Caco-2 (cell line): ENCODE measurements around the gene MCAM. TPM values are rescaled to one million over a fixed set of nuclear protein-coding genes. Genes with fewer than 3 reads are reported as not detected.

Experiments used
- BruUV-seq: library from RNA; stranded (reverse); fragments of 400-500 nt; replicated peaks from 2 replicates; lab custom pipeline; 2021; lab: Mats Ljungman, UMichigan
- CTCF ChIA-PET: fragments of 300-600 bp; sonication (Branson Sonifier 250); formaldehyde crosslinking; loops from one replicate; lab custom pipeline; 2022; ENCODE audit warnings: antibody characterized with exemption; lab: Charles Lee
- POLR2A ChIA-PET: fragments of 300-600 bp; sonication (Branson Sonifier 250); formaldehyde crosslinking; loops from one replicate; lab custom pipeline; 2022; ENCODE audit warnings: antibody characterized with exemption; lab: Charles Lee
- DNase-seq, 2 experiments: peaks; one replicate each; pipeline versions ENCODE4 v3.0.0 to v3.0.0-alpha.2; 2020 to 2022
- H3K27me3 ChIP-seq: replicated peaks from 2 replicates; pipeline ENCODE4 v1.6.0; 2011; ENCODE audit warnings: low read length; ENCODE audit not compliant: control insufficient read depth, insufficient read depth
- H3K36me3 ChIP-seq: 2 replicates; pipeline ENCODE4 v1.5.1; 2011; ENCODE audit warnings: low read length; ENCODE audit not compliant: control insufficient read depth, insufficient read depth
- H3K4me1 ChIP-seq: fragments of 250-450 bp; sonication (Bioruptor Pico); 2 replicates; pipeline ENCODE4 v1.5.1; 2020; ENCODE audit warnings: mild to moderate bottlenecking
- H3K4me3 ChIP-seq: 2 replicates; pipeline ENCODE4 v1.5.1; 2011; ENCODE audit warnings: low read depth, mild to moderate bottlenecking, control low read depth, low read length
- H3K9me3 ChIP-seq: fragments of 250-450 bp; sonication (Bioruptor Pico); 2 replicates; pipeline ENCODE4 v1.5.1; 2020; ENCODE audit warnings: mild to moderate bottlenecking, moderate library complexity
- H3K27ac Mint-ChIP-seq: one replicate; pipeline ENCODE4 v1.8.0; 2022; ENCODE audit warnings: mixed read lengths; ENCODE audit not compliant: unreplicated experiment
- H3K27me3 Mint-ChIP-seq: one replicate; pipeline ENCODE4 v1.8.0; 2022; ENCODE audit warnings: mixed read lengths; ENCODE audit not compliant: insufficient read depth, unreplicated experiment
- H3K36me3 Mint-ChIP-seq: one replicate; pipeline ENCODE4 v1.8.0; 2022; ENCODE audit warnings: mild to moderate bottlenecking, mixed read lengths; ENCODE audit not compliant: insufficient read depth, unreplicated experiment
- H3K4me1 Mint-ChIP-seq: one replicate; pipeline ENCODE4 v1.8.0; 2022; ENCODE audit warnings: low read depth, mixed read lengths; ENCODE audit not compliant: unreplicated experiment
- H3K4me3 Mint-ChIP-seq: one replicate; pipeline ENCODE4 v1.8.0; 2022; ENCODE audit warnings: mild to moderate bottlenecking, moderate library complexity, mixed read lengths; ENCODE audit not compliant: unreplicated experiment
- H3K9me3 Mint-ChIP-seq: one replicate; pipeline ENCODE4 v1.8.0; 2022; ENCODE audit warnings: mixed read lengths; ENCODE audit not compliant: unreplicated experiment
- CTCF ChIP-seq, 2 experiments: fragments of 200-600 bp in 1 of 2; IDR thresholded peaks; 1 replicate in 1 of 2; 2 replicates in 1 of 2; pipeline versions ENCODE4 v1.5.1 to v1.8.0; 2011 to 2022; ENCODE audit warnings: antibody characterized with exemption in 1 of 2, control low read depth in 1 of 2, inconsistent platforms in 1 of 2, low read depth in 1 of 2, low read length in 1 of 2, mild to moderate bottlenecking in 1 of 2, moderate library complexity in 1 of 2; ENCODE audit not compliant: insufficient read depth in 1 of 2, severe bottlenecking in 1 of 2, unreplicated experiment in 1 of 2
- intact Hi-C: fragments of 100-400 bp; cut with micrococcal nuclease; formaldehyde crosslinking; loops from one replicate; pipeline ENCODE4 v1.10.0; 2022; ENCODE audit not compliant: unreplicated experiment
- total RNA-seq: library from RNA; stranded (reverse); gene quantifications from 2 replicates; pipeline ENCODE4 v1.2.3, GENCODE V29; 2022

Gene MCAM
- total RNA-seq, 1 experiment from 2014 or later: 9.8 TPM

GRCh38 chr11:119341222-119342022 is 24.5 kb upstream of the MCAM start:
- no TSS peak for BruUV-seq
- H3K27me3 ChIP-seq: no peaks in the 10 kb centered on the region; the same call in 1 of the 2 replicates
- Mint-ChIP-seq H3K27me3 (peaks cover 3% of the 10 kb centered on the region), H3K27ac (no peak overlapping the region), H3K9me3 (no peaks in the 10 kb centered on the region), H3K4me3 (peak overlapping the region; percentile 48), H3K4me1 (peaks cover 24% of the 10 kb centered on the region), H3K36me3 (peaks cover 5% of the 10 kb centered on the region)
- CTCF ChIA-PET: interaction anchor here (1.5 to 7.8 kb wide), 4 partner anchors 20 to 39 kb away, joined by 14 to 220 read pairs (median 78); partner anchors contain the start of gene USP2
- 0 out of 2 replicates have a peak, but pooled peaks cover under 1% of the 10 kb centered on the region for H3K36me3 ChIP-seq
- no peak for DNase-seq
- no peak overlapping the region for H3K4me3 ChIP-seq
- peaks cover 30% of the 10 kb centered on the region for H3K4me1 ChIP-seq
- H3K9me3 ChIP-seq: no peaks in the 10 kb centered on the region
- intact Hi-C loops: no loop called here
- TF ChIP-seq CTCF (IDR thresholded peaks at IDR 0.05; ENCODE audit: insufficient read depth in 1 of 2, low read depth in 1 of 2, low read length in 1 of 2, severe bottlenecking in 1 of 2, unreplicated experiment in 1 of 2): no peak
- POLR2A ChIA-PET: interaction anchor here (1.7 kb wide), 1 partner anchor 27 kb away, joined by 6 read pairs; no protein-coding TSS in a partner anchor

GRCh38 chr11:119340335-119341221 is 23.6 kb upstream of the MCAM start, which contains the start of gene C1QTNF5:
Gene C1QTNF5 (minus strand): TSS chr11:119340883. CDS start chr11:119340397, 486 bp downstream.
- peaks cover 29% of the 10 kb centered on the region for H3K4me1 Mint-ChIP-seq
- Histone ChIP-seq H3K4me3 (peak within 1 kb of the TSS; percentile 45), H3K4me1 (peaks cover 30% of the 10 kb centered on the region), H3K27me3 (no peaks in the 10 kb centered on the region; the same call in 1 of the 2 replicates), H3K9me3 (no peaks in the 10 kb centered on the region), H3K36me3 (0 out of 2 replicates have a peak, but pooled peaks cover 1% of the 10 kb centered on the region)
- H3K9me3 Mint-ChIP-seq: no peaks in the 10 kb centered on the region
- no TSS peak for BruUV-seq
- no peak within 1 kb of the TSS for H3K27ac Mint-ChIP-seq
- intact Hi-C loops: no loop called here
- peak within 1 kb of the TSS; percentile 69 for H3K4me3 Mint-ChIP-seq
- H3K36me3 Mint-ChIP-seq: peaks cover 10% of the 10 kb centered on the region
- H3K27me3 Mint-ChIP-seq: peaks cover 3% of the 10 kb centered on the region
- ChIA-PET CTCF (interaction anchor here (0.6 to 7.8 kb wide), 24 partner anchors 7 to 273 kb away, joined by 3 to 220 read pairs (median 6); partner anchors contain the start of genes HINFP, HMBS, USP2 and VPS11), POLR2A (interaction anchor here (0.7 to 1.7 kb wide), 4 partner anchors 20 to 38 kb away, joined by 3 to 13 read pairs (median 5); no protein-coding TSS in a partner anchor)
- DNase-seq: no peak
- TF ChIP-seq CTCF (IDR thresholded peaks at IDR 0.05; ENCODE audit: insufficient read depth in 1 of 2, low read depth in 1 of 2, low read length in 1 of 2, severe bottlenecking in 1 of 2, unreplicated experiment in 1 of 2): no peak
